Activated T-helper 1 cell treated with Interleukin-2 at 50 U/mL for 16 hours (primary cell): ENCODE data around the gene GALNT14.

ENCODE experiments used
- DNase-seq: peaks from one replicate; pipeline ENCODE4 v3.0.0-alpha.2; 2020; ENCODE audit warnings: low read depth

The GALNT14 gene

DNA sequence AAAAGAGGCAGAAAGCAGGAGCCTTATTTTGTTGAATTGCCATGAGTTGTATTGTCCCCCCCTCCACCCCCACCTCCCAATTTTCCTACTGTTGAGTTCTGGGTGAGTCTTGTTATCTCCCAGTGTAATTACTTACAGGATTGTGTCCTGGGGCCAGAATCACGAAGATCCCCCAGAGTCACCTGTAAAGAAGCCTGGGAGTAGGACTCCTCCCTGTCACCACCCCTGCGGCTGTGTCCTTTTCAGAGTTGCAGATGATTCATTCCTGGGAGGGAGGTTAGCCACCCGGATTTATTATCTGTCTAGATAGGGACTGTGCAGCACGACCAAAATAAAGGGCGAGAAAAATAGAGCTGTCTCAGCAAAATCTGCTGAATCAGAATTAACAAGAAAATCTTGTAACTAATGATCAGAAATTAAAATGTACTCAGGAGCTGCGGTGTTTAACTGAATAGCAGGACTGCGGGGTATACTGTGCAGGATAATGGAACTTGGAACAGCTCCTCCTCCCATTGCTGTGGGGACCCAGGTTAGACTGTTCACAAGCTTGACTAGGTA, 249.3 kb downstream of the GALNT14 start:
- no peak for DNase-seq

DNA sequence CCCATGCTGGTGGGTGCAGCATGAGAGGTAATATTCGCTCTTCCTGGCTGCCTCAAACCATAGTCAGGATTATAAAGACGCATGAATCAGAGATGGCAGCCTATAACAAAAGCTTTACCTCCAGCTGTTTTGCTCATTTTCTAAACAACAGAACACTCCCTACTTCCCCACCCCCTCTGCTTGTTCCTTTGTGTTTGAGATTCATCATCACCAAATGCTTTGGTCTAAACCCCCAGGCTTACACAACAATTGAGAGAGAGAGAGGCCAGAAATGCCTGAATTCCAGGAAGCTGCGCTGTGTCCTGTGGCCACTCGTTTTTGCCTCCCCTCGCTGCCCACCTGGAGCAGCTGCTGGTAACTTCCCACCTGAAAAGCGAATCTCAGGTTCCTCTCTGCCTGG, 252.2 kb downstream of the GALNT14 start:
- no peak for DNase-seq

DNA sequence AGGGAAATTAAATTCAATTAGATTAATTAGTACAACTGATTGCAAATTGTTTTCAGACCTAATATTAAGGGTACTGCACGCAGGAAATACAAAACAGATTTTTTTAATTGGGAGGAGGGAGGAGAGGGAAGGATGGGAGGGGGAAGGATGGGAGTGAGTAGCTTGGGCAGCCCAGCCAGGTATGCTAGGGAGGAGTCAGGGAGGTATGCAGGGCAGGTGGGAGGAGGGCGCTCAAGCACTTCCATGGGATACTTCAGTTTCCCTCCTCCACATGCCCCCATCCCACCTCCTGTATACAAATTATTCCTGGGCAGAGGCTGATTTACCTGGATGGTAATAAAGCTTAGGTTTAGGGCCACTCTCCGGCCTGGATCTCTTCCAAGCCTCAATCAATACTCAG, 254.4 kb downstream of the GALNT14 start:
- DNase-seq = no peak

DNA sequence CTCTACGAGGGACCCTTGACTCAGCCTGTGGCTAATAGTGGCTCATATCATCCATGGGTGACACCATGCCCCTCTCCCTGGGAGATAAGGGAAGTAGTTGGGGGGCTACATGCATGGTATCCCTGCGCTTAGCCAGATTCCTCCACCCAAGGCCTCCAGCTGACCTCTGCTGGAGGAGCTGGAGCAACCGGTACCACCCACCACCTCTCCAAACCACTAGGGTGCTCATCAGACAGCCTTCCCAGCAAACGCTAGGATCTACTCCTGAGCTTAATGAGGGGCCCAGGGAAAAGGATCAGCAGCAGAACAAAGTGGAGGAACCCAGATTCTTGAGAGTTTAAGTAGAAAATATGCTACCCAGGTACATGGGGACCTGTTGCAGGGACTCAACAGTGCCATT, 255.1 kb downstream of the GALNT14 start:
- DNase-seq = no peak

DNA sequence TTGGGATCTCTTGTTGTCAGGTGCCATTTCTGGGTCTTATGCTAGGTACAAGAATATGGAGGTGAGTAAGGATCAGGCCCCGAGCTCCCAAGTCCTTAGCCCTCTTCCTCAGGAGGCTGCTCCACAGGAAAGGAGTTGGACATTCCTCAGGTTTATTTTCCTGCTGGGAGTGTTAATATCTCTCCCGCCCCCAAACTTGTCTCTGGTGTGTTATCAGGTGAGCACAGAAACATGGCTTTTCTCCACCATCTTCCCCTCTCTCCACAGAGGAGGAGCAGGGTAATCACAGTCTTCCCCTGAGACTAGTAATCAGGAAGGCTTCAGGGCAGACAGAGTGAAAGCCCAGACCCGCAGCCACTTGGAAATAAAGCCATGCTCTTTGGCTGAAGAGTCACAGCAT, 257.7 kb downstream of the GALNT14 start:
- no peak for DNase-seq

DNA sequence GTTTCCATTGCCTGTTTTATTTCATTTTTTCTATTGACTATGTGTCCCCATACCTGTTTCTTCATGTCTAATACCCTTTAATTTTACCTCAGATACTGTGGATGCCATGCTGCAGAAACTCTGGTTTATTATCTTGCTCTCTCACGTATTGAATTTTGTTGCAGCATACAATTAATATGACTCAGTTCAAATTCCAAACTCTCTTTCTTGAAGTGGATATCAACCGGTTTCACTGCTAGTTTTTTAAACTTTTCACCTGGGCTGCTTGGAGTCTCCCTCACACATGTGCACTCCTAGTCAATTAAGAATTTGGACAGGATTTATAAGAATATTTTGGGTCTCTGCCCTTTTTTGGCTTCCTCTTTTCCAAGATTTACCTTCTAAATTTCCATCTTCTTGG, 260.4 kb downstream of the GALNT14 start:
- DNase-seq = no peak

DNA sequence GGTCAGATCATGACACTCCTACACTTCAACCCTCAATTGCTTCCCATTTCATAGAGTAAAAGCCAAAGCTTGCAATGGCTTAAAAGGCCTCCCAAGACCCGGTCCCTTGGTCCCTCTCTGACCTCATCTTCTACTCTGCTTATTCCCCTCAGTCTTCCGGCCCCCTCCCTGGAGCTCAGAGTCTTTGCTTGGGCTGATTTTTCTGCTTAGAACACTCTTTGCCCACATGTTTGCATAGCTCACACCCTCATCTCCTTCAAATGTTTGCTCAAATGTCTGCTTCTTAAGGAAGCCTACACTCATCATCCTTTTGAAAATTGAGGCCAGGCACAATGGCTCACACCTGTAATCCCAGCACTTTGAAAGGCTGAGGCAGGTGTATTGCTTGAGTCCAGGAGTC, 265.4 kb downstream of the GALNT14 start:
- DNase-seq = no peak

DNA sequence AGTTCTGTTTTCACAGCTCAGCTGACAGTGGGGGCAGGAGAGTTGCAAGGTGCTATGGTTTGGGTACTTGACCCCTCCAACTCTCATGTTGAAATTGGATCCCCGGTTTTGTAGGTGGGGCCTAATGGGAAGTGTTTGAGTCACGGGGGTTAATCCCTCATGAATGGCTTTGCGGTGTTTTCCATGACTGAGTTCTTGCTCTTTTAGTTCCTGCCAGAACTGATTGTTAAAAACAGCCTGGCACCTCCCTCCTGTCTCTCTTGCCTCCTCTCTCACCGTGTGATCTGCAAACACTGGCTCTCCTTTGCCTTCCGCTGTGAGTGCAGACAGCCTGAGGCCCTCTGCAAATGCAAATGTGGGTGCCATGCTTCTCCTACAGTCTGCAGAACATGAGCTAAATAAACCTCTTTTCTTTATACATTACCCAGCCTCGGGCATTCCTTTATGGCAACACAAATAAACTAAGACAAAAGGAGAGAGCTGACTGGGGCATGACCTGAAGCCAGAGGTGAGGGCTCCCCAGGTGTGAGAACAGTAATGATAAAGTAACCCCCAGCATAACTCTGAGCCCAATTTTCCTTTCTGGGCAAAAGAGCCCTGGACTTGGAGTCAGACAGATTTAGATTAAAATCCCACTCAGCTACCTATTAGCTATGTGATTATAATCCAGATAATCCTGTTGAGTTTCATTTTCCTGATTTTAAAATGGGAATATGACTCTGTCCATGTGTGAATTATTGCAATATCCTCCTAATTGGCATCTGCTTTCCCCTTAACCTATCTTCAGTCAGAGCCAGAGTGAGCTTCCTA, 266.1 kb downstream of the GALNT14 start:
- no peak for DNase-seq

DNA sequence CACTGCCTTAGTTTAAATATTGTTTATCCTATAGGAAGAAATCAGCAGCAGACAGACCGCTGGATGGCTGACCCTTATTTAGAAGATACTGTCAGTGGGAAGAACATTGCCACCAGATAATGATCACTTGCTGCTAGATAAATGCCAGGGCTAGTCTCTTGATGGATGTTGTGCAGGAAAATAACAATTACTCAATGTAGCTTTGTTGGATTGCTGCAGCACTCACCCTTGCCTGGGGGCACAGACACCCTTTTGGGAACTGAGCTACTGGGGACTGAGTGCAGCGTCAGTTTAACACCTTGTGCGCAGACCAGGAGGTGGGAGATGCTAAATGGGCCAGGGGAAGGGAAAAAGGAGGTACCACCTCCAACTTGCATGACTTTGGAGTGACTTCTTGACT, 266.8 kb downstream of the GALNT14 start:
- no peak for DNase-seq

DNA sequence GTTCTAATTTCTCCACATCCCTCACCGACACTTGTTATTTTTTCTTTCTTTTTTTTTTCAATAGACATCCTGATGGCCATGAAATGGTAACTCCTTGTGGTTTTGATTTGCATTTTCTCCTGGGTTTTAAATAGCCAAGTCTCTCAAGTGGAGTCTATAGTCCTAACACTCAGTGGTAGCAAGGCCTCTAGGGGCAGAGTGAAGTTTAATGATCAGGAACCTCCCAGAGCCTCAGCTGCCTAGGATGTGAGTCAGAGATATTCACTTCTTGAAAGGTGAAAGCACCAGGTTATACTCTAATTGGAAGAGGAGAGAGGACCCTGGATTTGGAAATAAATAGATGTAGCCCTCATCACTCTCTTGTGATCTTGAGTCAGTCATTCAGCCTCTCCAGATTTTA, 268.3 kb downstream of the GALNT14 start:
- DNase-seq = no peak

DNA sequence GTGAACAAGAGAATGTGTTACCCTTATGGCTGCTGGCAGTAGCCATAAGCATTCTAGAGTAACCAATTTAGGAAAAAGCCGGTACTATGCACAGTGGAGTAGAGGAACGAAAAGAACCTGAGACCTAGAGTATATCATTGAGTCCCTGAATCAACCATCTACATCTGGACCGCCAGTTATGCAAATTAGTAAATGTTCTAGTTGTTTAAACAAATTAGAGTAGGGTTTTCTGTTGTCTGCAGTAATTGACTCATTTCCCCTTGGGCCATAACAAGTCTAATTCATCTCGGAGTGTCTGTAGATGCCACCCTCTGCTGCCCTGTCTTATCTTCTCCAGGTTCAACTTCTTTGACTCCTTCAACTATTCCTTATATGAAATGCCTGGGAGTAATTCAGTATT, 270.9 kb downstream of the GALNT14 start:
- DNase-seq = no peak

DNA sequence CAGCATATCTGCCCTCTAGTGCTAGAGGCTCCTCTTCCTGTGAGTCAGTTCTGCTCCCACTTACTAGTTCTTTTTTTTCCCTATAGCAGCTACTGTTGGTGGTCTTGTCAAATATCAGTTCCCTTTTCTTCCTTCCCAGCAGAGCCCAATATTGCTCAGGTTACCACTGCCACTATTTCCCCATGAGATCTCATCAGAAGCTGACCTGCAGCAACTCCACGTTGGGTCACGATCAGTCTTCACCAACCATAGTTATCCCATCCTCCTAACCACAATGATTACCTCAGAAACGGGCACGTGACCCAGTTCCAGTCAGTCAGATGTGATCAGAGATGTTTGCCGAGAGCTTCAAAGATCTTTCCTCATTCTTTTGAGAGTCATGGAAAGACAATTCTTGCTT, 271.3 kb downstream of the GALNT14 start:
- no peak for DNase-seq

DNA sequence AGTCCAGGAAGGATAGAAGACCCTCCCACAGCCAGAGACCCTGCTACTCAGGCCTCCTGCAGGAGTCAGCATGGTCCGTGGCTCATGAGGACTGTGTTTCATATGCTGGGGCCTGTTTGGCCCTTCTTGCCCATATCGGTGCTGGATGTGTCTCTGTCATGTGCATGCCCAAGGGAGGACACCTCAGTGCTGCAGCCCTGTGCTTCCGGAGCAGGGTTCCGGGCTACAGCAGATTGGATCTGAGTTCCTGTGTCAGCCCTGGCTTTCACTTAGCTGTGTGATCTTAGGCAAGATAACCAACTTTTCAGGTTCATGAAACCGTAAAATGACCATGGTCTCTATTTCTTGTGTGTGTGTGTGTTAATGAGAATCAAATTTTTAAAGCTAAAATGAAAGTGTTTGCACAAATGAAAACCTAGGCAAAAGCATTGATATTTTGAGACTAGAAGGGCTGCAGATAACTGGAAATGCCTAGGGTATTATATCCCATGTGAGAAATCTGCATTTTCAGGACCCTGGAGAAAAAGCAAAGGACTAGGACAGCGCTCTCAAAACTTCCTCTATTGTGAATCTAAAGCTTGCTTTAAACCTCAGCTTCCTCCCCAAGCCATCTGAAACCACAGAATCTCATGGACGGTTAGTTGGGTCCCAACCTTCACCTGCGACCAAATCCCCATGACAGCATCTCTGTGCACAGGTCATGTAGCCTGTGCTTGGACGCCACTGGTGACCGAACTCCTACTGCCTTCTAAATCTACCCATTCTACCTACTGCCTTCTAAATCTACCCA, 272.2 kb downstream of the GALNT14 start:
- DNase-seq = no peak

DNA sequence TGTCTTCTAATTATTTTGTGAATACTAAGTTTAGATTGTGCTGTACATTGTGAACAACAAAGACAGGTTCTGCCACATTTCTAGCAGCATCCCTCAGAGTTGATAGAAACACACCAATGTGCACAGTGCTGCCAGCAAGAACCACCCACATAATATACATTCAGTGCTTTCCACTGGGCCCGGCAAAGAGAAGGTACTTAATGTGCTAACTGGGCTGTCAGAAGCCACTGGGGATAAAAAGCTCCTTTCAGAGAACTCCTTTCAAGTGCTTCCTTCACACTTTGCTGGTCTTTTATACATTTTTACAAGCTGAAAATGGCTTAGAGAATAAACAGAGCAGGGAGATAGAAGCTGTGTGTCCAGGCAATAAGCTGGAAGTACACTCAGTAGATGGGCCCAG, 273.0 kb downstream of the GALNT14 start:
- DNase-seq = no peak

DNA sequence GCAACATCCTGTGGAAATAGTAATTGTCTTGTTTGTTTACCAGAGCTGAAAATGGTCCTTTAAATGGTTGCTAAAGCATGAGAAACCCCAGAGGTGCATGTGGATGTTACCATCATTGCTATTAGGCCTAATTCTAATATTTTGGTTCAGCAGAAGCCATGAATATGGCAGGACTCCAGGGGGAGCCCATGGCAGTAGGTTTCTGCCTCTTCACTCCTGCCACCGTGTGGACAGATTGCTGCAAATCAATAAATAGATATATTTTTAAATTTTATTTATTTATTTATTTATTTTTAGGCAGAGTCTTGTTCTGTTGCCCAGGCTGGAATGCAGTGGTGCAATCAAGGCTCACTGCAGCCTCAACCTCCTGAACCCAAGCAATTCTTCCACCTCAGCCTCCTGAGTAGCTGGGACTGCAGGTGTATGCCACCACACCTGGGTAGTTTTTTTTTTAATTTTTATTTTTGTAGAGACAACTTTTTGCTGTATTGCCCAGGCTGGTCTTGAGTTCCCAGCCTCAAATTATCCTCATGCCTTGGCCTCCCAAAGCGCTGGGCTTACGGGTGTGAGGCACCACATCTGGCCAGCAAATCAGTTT, 276.1 kb downstream of the GALNT14 start:
- peak; percentile 5 for DNase-seq

DNA sequence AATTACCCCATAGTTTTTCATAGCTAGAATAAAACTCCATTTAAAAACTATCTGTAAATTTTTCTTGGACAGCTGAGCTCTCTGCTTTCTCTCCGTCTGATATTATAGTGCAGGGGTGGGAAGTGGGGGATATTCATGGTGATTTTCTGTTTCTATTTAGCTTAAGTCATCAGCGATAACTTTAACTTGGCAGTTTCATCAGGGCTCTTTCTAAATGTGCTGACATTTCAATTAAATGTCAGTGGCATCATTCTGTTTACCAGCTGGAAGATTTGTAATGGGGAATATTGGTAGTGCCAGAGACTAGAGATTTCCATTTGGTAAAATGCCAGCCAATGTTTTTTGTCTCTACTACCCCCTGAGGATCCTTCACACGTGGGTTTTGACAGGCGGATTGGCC, 277.5 kb downstream of the GALNT14 start:
- DNase-seq = no peak
